HCT116 (cell line): ENCODE data around the gene CSTA.

Source experiments
- CTCF ChIP-seq, 3 experiments: fragments of 200-600 bp in 1 of 3; sonication (generic) in 1 of 3; IDR thresholded peaks in 2 of 3; conservative IDR thresholded peaks in 1 of 3; 2 replicates each; pipeline ENCODE4 v1.5.1; 2012 to 2017; ENCODE audit warnings: low read depth in 2 of 3, low read length in 2 of 3, antibody characterized with exemption in 1 of 3, borderline replicate concordance in 1 of 3, control low read depth in 1 of 3, mild to moderate bottlenecking in 1 of 3, mixed read lengths in 1 of 3, mixed run types in 1 of 3, moderate library complexity in 1 of 3; ENCODE audit not compliant: insufficient read depth in 1 of 3
- EGR1 ChIP-seq: IDR thresholded peaks from 2 replicates; pipeline ENCODE4 v1.6.1; 2012; ENCODE audit warnings: low read depth
- EZH2 ChIP-seq: fragments of 200-600 bp; sonication (generic); IDR thresholded peaks from 2 replicates; pipeline ENCODE4 v1.6.1; 2017; ENCODE audit warnings: antibody characterized with exemption, mixed run types
- EZH2phosphoT487 ChIP-seq: fragments of 200-600 bp; IDR thresholded peaks from 2 replicates; pipeline ENCODE4 v1.6.1; 2018; ENCODE audit warnings: antibody characterized with exemption, borderline replicate concordance
- MAX ChIP-seq: IDR thresholded peaks from 2 replicates; pipeline ENCODE4 v1.6.1; 2012
- POLR2A ChIP-seq: IDR thresholded peaks from 2 replicates; pipeline ENCODE4 v1.7.0; 2011; ENCODE audit warnings: borderline replicate concordance; ENCODE audit not compliant: insufficient read depth, insufficient read length; ENCODE audit errors: extremely low read depth
- POLR2AphosphoS5 ChIP-seq: IDR thresholded peaks from 2 replicates; pipeline ENCODE4 v1.6.1; 2011; ENCODE audit warnings: mild to moderate bottlenecking, low read depth, low read length, moderate library complexity
- RAD21 ChIP-seq: IDR thresholded peaks from 2 replicates; pipeline ENCODE4 v1.6.1; 2012; ENCODE audit warnings: low read depth, mild to moderate bottlenecking
- REST ChIP-seq: IDR thresholded peaks from 2 replicates; pipeline ENCODE4 v1.6.1; 2012; ENCODE audit warnings: low read depth
- SIN3A ChIP-seq: IDR thresholded peaks from 2 replicates; pipeline ENCODE4 v1.6.1; 2012; ENCODE audit warnings: low read depth
- SRF ChIP-seq: IDR thresholded peaks from 2 replicates; pipeline ENCODE4 v1.6.1; 2012; ENCODE audit warnings: low read depth
- ZNF274 ChIP-seq: fragments of 200-500 bp; sonication (Bioruptor generic); IDR thresholded peaks from 2 replicates; pipeline ENCODE4 v1.6.1; 2014; ENCODE audit warnings: mild to moderate bottlenecking, low read depth, low read length, inconsistent platforms

GRCh38 chr3:122353893-122354401, 28.9 kb downstream of the CSTA start:
- TF ChIP-seq EZH2phosphoT487 (no peak), EZH2 (no peak), REST (no peak), CTCF (IDR thresholded peaks at IDR 0.05 in 2 of 3, conservative IDR thresholded peaks at IDR 0.05 in 1 of 3; ENCODE audit: borderline replicate concordance in 1 of 3, insufficient read depth in 1 of 3, low read depth in 2 of 3, low read length in 2 of 3) (no peak), POLR2AphosphoS5 (no peak), POLR2A (no peak), SRF (no peak), SIN3A (no peak), ZNF274 (no peak), MAX (no peak), RAD21 (no peak), EGR1 (no peak)
